K562 (cell line): ENCODE measurements around the gene AHCY. TPM values are rescaled to one million over a fixed set of nuclear protein-coding genes. Genes with fewer than 3 reads are reported as not detected.

ENCODE experiments used
- BRF1 ChIP-seq: IDR thresholded peaks from 3 replicates; pipeline ENCODE4 v1.6.1; 2011; ENCODE audit warnings: borderline replicate concordance, mild to moderate bottlenecking; ENCODE audit not compliant: insufficient read length; ENCODE audit errors: extremely low read depth
- CHCHD3 ChIP-seq: fragments of 250-450 bp; sonication (Bioruptor Pico); IDR thresholded peaks from 2 replicates; pipeline ENCODE4 v2.1.2; 2022; ENCODE audit warnings: mild to moderate bottlenecking
- ESRRA ChIP-seq: fragments of 450-650 bp; IDR thresholded peaks from 2 replicates; pipeline ENCODE4 v1.6.1; 2014; ENCODE audit warnings: low read depth, mild to moderate bottlenecking, moderate library complexity, borderline replicate concordance
- GTF2A2 ChIP-seq: IDR thresholded peaks from 2 replicates; pipeline ENCODE4 v1.6.1; 2016; ENCODE audit warnings: mild to moderate bottlenecking, missing genetic modification characterization, missing compliant biosample characterization
- HDAC3 ChIP-seq: fragments of 450-650 bp; IDR thresholded peaks from 2 replicates; pipeline ENCODE4 v1.6.1; 2018; ENCODE audit warnings: borderline replicate concordance, mild to moderate bottlenecking, moderate library complexity; ENCODE audit not compliant: partially characterized antibody
- JUN ChIP-seq, 2 experiments: sonication (generic) in 1 of 2; formaldehyde crosslinking in 1 of 2; IDR thresholded peaks; 2 replicates each; pipeline versions ENCODE4 v1.6.1 to v1.8.0; 2012 to 2022; ENCODE audit warnings: borderline replicate concordance in 2 of 2, mild to moderate bottlenecking in 2 of 2, improper control_type of control experiment in 1 of 2, low read depth in 1 of 2, low read length in 1 of 2, missing genetic modification reagents in 1 of 2
- JUNB ChIP-seq: fragments of 450-650 bp; formaldehyde crosslinking; conservative IDR thresholded peaks from 2 replicates; pipeline ENCODE4 v1.4.0; 2020; ENCODE audit warnings: mild to moderate bottlenecking
- MBD1 ChIP-seq: fragments of 250-450 bp; sonication (Bioruptor Pico); IDR thresholded peaks from 2 replicates; pipeline ENCODE4 v1.8.0; 2022; ENCODE audit warnings: inconsistent platforms
- SMAD3 ChIP-seq: fragments of 450-650 bp; formaldehyde crosslinking; conservative IDR thresholded peaks from 2 replicates; pipeline ENCODE4 v1.4.0; 2020; ENCODE audit warnings: mild to moderate bottlenecking
- SMARCC2 ChIP-seq: fragments of 450-650 bp; IDR thresholded peaks from 2 replicates; pipeline ENCODE4 v1.6.1; 2017; ENCODE audit warnings: antibody characterized with exemption, moderate library complexity, mild to moderate bottlenecking, low read depth
- U2AF1 ChIP-seq: fragments of 200-400 bp; formaldehyde crosslinking; optimal IDR thresholded peaks from 2 replicates; pipeline ENCODE3; 2017; ENCODE audit warnings: mild to moderate bottlenecking, low read depth, low read length, moderate library complexity
- ZKSCAN8 ChIP-seq: fragments of 200-800 bp; sonication (Bioruptor generic); IDR thresholded peaks from 2 replicates; pipeline ENCODE4 v1.6.1; 2016; ENCODE audit warnings: missing genetic modification characterization, missing compliant biosample characterization
- polyA plus RNA-seq, 8 experiments: library from polyadenylated mRNA; depleted of rRNA in 4 of 8; stranded (reverse) in 5 of 8; unstranded in 3 of 8; fragments of >200 nt; fragmentation: Nextera tagmentation in 2 of 8; fragmentation: Illumina TruSeq in 1 of 8; extraction: Ambion mirVana in 2 of 8; extraction: Trizol in 1 of 8; gene quantifications; 2 replicates each; pipeline versions ENCODE4 v1.2.1 to v1.2.3, GENCODE V29; 2011 to 2014; ENCODE audit warnings: inconsistent platforms in 1 of 8, missing spikeins in 1 of 8
- total RNA-seq, 7 experiments: library from RNA; depleted of rRNA in 6 of 7; stranded (reverse); fragments of >200 nt in 6 of 7; fragmentation: Illumina TruSeq in 2 of 7; extraction: Trizol in 2 of 7; gene quantifications; 2 replicates each; pipeline versions ENCODE4 v1.2.1 to v1.2.3, GENCODE V29; 2011 to 2021; ENCODE audit warnings: low replicate concordance in 1 of 7
- TF ChIP-seq, protein P1 (sequence below): fragments of 200-600 bp; sonication (generic); IDR thresholded peaks from one replicate; pipeline ENCODE4 v1.6.1; 2012; ENCODE audit warnings: mild to moderate bottlenecking, low read depth, low read length, inconsistent platforms

Gene AHCY
- total and polyA plus RNA-seq, 9 of the 15 experiments (the other 6 are each of a cell fraction or from before 2014, with no cell fraction given) = 82.5 to 269 (median 190) TPM

- TF ChIP-seq MBD1 (CRISPR knock-in tag) (no peak), GTF2A2 (tag) (peak; percentile 82; the same call in 1 of the 2 replicates), SMARCC2 (no peak), CHCHD3 (CRISPR knock-in tag) (no peak), ZKSCAN8 (CRISPR knock-in tag) (peak; percentile 73), SMAD3 (CRISPR knock-in tag) (peak; percentile 94), ESRRA (no peak), BRF1 (no peak), U2AF1 (no peak), HDAC3 (no peak), JUNB (CRISPR knock-in tag) (no peak), JUN (IDR thresholded peaks at IDR 0.05; ENCODE audit: borderline replicate concordance, low read depth, low read length) (no peak), JUN (CRISPR knock-in tag; IDR thresholded peaks at IDR 0.05; ENCODE audit: borderline replicate concordance) (no peak)
- TF ChIP-seq, protein P1, sequence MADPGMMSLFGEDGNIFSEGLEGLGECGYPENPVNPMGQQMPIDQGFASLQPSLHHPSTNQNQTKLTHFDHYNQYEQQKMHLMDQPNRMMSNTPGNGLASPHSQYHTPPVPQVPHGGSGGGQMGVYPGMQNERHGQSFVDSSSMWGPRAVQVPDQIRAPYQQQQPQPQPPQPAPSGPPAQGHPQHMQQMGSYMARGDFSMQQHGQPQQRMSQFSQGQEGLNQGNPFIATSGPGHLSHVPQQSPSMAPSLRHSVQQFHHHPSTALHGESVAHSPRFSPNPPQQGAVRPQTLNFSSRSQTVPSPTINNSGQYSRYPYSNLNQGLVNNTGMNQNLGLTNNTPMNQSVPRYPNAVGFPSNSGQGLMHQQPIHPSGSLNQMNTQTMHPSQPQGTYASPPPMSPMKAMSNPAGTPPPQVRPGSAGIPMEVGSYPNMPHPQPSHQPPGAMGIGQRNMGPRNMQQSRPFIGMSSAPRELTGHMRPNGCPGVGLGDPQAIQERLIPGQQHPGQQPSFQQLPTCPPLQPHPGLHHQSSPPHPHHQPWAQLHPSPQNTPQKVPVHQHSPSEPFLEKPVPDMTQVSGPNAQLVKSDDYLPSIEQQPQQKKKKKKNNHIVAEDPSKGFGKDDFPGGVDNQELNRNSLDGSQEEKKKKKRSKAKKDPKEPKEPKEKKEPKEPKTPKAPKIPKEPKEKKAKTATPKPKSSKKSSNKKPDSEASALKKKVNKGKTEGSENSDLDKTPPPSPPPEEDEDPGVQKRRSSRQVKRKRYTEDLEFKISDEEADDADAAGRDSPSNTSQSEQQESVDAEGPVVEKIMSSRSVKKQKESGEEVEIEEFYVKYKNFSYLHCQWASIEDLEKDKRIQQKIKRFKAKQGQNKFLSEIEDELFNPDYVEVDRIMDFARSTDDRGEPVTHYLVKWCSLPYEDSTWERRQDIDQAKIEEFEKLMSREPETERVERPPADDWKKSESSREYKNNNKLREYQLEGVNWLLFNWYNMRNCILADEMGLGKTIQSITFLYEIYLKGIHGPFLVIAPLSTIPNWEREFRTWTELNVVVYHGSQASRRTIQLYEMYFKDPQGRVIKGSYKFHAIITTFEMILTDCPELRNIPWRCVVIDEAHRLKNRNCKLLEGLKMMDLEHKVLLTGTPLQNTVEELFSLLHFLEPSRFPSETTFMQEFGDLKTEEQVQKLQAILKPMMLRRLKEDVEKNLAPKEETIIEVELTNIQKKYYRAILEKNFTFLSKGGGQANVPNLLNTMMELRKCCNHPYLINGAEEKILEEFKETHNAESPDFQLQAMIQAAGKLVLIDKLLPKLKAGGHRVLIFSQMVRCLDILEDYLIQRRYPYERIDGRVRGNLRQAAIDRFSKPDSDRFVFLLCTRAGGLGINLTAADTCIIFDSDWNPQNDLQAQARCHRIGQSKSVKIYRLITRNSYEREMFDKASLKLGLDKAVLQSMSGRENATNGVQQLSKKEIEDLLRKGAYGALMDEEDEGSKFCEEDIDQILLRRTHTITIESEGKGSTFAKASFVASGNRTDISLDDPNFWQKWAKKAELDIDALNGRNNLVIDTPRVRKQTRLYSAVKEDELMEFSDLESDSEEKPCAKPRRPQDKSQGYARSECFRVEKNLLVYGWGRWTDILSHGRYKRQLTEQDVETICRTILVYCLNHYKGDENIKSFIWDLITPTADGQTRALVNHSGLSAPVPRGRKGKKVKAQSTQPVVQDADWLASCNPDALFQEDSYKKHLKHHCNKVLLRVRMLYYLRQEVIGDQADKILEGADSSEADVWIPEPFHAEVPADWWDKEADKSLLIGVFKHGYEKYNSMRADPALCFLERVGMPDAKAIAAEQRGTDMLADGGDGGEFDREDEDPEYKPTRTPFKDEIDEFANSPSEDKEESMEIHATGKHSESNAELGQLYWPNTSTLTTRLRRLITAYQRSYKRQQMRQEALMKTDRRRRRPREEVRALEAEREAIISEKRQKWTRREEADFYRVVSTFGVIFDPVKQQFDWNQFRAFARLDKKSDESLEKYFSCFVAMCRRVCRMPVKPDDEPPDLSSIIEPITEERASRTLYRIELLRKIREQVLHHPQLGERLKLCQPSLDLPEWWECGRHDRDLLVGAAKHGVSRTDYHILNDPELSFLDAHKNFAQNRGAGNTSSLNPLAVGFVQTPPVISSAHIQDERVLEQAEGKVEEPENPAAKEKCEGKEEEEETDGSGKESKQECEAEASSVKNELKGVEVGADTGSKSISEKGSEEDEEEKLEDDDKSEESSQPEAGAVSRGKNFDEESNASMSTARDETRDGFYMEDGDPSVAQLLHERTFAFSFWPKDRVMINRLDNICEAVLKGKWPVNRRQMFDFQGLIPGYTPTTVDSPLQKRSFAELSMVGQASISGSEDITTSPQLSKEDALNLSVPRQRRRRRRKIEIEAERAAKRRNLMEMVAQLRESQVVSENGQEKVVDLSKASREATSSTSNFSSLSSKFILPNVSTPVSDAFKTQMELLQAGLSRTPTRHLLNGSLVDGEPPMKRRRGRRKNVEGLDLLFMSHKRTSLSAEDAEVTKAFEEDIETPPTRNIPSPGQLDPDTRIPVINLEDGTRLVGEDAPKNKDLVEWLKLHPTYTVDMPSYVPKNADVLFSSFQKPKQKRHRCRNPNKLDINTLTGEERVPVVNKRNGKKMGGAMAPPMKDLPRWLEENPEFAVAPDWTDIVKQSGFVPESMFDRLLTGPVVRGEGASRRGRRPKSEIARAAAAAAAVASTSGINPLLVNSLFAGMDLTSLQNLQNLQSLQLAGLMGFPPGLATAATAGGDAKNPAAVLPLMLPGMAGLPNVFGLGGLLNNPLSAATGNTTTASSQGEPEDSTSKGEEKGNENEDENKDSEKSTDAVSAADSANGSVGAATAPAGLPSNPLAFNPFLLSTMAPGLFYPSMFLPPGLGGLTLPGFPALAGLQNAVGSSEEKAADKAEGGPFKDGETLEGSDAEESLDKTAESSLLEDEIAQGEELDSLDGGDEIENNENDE = no peak
Observed at GRCh38 chr20:34322267-34323105, 19.3 kb upstream of the AHCY start (continued).
